Vagina (tissue), 2 donors: ENCODE results near the gene COL9A3. TPM values are rescaled to one million over a fixed set of nuclear protein-coding genes. Genes with fewer than 3 reads are reported as not detected.

ENCODE experiments used
- DNase-seq, 2 donors: peaks; one replicate each; pipeline ENCODE4 v3.0.0-alpha.2; 2017; ENCODE audit errors: extremely low spot score in 2 of 2
- H3K27ac ChIP-seq: fragments of 200-600 bp; sonication (generic); one replicate; pipeline ENCODE4 v1.5.1; 2019
- H3K27me3 ChIP-seq: fragments of 200-600 bp; sonication (generic); one replicate; pipeline ENCODE4 v1.5.1; 2019
- H3K36me3 ChIP-seq, 2 donors: fragments of 200-600 bp; sonication (generic); one replicate each; pipeline ENCODE4 v1.5.1; 2017 to 2019
- H3K4me1 ChIP-seq: fragments of 200-600 bp; sonication (generic); one replicate; pipeline ENCODE4 v1.5.1; 2019
- H3K4me3 ChIP-seq, 2 donors: fragments of 200-600 bp; sonication (generic); 1 replicate in 1 of 2; 2 replicates in 1 of 2; pipeline ENCODE4 v1.5.1; 2016 to 2019
- H3K9me3 ChIP-seq: fragments of 200-600 bp; sonication (generic); one replicate; pipeline ENCODE4 v1.5.1; 2019
- POLR2A ChIP-seq, 2 donors: fragments of 450-650 bp; IDR thresholded peaks; one replicate each; pipeline ENCODE4 v1.6.1; 2017; ENCODE audit warnings: antibody characterized with exemption in 2 of 2, mild to moderate bottlenecking in 2 of 2, moderate library complexity in 2 of 2
- POLR2AphosphoS5 ChIP-seq, 2 donors: sonication (generic); formaldehyde crosslinking; IDR thresholded peaks; one replicate each; pipeline ENCODE4 v1.9.0; 2017; ENCODE audit warnings: antibody characterized with exemption in 2 of 2, mild to moderate bottlenecking in 2 of 2, low read depth in 1 of 2; ENCODE audit not compliant: insufficient read depth in 1 of 2
- intact Hi-C: fragments of 100-400 bp; cut with DNase I; formaldehyde crosslinking; loops from one replicate; pipeline ENCODE4 v1.15.1; 2023
- total RNA-seq: library from RNA; depleted of rRNA; stranded (reverse); fragments of >200 nt; gene quantifications from one replicate; pipeline ENCODE4 v1.2.3, GENCODE V29; 2016
- TF ChIP-seq, protein P1 (sequence below), 3 experiments: fragments of 450-650 bp in 2 of 3; fragments of 200-600 bp in 1 of 3; sonication (generic) in 1 of 3; IDR thresholded peaks; one replicate each; pipeline ENCODE4 v1.5.1; 2017 to 2019; ENCODE audit warnings: antibody characterized with exemption in 3 of 3, mild to moderate bottlenecking in 2 of 3, moderate library complexity in 2 of 3

The COL9A3 gene
- 1.2 TPM for total RNA-seq

DNA sequence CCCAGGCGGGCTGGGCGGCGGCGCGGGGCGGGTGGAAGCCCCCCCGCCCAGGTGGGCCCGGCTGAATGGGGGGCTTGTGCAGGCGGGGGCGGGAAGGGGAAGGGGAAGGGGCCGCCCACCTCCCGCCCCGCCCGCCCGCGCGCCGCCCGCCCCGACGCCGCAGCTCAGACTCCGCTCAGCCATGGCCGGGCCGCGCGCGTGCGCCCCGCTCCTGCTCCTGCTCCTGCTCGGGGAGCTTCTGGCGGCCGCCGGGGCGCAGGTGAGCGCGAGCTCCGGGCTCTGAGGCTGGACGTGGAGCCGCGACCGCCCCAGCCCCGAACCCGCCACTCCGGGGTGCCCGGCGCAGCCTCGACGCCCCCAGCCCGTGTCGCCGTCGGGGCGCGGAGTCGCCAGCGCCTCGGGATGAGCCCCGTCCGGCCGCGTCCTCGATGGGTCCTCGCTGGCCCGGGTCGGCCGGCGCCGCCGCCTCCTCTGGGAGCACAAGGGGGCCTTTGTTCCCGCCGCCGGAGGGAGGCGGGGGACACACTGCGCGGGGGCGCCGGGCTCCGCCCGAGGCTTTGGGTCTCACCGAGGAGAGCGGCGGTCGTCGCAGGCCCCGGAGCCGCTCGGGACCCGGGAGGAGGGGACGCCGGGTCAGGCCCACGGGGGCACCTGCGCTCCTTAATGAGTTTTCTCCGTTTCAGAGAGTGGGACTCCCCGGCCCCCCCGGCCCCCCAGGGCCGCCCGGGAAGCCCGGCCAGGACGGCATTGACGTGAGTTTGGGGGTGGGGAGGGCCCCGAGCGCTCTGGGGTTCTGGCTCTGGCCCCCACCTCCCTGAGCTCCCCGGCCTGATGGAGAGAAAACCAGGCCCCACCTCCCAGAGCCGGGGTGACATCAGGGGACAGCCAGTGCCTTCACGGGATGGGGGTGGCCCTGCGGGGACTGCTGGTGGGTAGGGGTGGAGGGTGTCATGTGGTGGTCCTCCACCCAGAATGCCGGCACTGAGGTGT is at the start of gene COL9A3:
COL9A3 (plus strand) TSS at position 167 of the 990 bp plus-strand sequence; CDS start at position 182, 15 bp downstream.
- intact Hi-C loops, result loop anchor here (10.0 kb wide), 1 partner anchor 402 kb away; no protein-coding TSS in a partner anchor
- peaks cover 0 to 5% of the 10 kb centered on the region in 2 donors for H3K36me3 ChIP-seq
- no peaks in the 10 kb centered on the region for H3K9me3 ChIP-seq
- no peak for DNase-seq
- H3K4me1 ChIP-seq, result peaks cover 51% of the 10 kb centered on the region
- H3K27ac ChIP-seq, result no peak within 1 kb of the TSS
- peak within 1 kb of the TSS; percentile 32 to 41 for H3K4me3 ChIP-seq
- no peak for TF ChIP-seq POLR2A (IDR thresholded peaks at IDR 0.05)
- no peak for TF ChIP-seq POLR2AphosphoS5 (IDR thresholded peaks at IDR 0.05; ENCODE audit: insufficient read depth in 1 of 2, low read depth in 1 of 2)
- TF ChIP-seq, protein P1, sequence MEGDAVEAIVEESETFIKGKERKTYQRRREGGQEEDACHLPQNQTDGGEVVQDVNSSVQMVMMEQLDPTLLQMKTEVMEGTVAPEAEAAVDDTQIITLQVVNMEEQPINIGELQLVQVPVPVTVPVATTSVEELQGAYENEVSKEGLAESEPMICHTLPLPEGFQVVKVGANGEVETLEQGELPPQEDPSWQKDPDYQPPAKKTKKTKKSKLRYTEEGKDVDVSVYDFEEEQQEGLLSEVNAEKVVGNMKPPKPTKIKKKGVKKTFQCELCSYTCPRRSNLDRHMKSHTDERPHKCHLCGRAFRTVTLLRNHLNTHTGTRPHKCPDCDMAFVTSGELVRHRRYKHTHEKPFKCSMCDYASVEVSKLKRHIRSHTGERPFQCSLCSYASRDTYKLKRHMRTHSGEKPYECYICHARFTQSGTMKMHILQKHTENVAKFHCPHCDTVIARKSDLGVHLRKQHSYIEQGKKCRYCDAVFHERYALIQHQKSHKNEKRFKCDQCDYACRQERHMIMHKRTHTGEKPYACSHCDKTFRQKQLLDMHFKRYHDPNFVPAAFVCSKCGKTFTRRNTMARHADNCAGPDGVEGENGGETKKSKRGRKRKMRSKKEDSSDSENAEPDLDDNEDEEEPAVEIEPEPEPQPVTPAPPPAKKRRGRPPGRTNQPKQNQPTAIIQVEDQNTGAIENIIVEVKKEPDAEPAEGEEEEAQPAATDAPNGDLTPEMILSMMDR (IDR thresholded peaks at IDR 0.05), result no peak
- peaks cover 13% of the 10 kb centered on the region for H3K27me3 ChIP-seq

DNA sequence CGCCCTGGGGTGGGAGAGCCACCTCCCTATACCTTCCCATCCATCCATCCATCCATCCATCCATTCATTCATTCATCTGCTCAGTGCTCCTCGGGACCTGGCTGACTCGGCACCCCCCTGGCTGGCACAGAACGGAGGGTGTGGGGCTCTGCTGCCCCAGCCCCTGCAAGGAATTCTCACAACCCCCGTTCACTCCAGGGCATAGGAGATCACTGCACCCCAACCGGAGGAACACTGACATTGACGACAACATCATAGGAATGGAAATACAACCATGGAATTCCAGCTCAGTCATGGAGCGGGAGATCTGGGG is 48.7 kb upstream of the COL9A3 start:
- no peaks in the 10 kb centered on the region for H3K27me3 ChIP-seq
- intact Hi-C loops, result no loop called here

DNA sequence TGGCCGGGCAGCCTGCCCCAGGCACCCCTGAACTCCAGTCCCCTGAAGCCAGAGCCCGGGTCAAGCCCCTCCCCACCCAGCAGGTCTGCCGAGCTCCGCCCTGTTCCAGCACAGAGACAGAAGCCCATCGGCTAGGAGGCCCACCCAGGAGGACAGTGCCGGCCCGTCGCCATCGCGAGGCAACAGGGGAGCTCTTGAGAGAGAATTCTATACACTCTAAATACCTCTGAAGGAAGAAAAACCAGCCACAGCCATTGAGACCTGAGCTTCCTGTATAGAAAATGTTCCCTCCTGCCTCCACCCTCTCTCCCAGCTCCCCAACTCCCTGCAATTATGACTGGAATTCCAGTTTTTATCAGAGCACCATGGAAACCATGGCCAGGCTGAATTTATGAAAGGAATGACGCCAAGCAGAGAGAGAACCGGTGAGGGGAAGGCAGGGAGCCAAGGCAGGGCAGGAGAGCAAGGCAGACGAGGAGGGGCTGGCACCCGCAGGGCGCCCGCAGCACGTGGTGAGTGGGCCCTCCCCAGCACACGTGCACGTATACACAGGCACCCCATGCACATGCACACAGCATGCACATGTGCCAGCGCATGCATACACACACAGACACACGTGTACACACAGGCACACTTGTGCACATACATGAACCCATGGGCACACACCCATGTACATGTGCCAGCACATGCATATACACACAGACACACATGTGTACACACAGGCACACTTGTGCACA is 48.1 kb upstream of the COL9A3 start:
- Histone ChIP-seq H3K27me3 (no peaks in the 10 kb centered on the region), H3K9me3 (no peaks in the 10 kb centered on the region), H3K4me1 (peaks cover 8% of the 10 kb centered on the region), H3K27ac (no peak overlapping the region), H3K36me3 (no peaks in the 10 kb centered on the region), H3K4me3 (no peak overlapping the region)
- TF ChIP-seq POLR2AphosphoS5 (IDR thresholded peaks at IDR 0.05; ENCODE audit: insufficient read depth in 1 of 2, low read depth in 1 of 2), result no peak
- TF ChIP-seq POLR2A (IDR thresholded peaks at IDR 0.05), result no peak
- TF ChIP-seq, protein P1 (IDR thresholded peaks at IDR 0.05), result no peak
- DNase-seq, result no peak
- intact Hi-C loops, result no loop called here

More for the DNA sequence above, 48.7 kb upstream of the COL9A3 start:
- H3K4me3 ChIP-seq, result no peak overlapping the region
- no peaks in the 10 kb centered on the region for H3K9me3 ChIP-seq
- no peak overlapping the region for H3K27ac ChIP-seq
- TF ChIP-seq POLR2AphosphoS5 (IDR thresholded peaks at IDR 0.05; ENCODE audit: insufficient read depth in 1 of 2, low read depth in 1 of 2) (no peak), POLR2A (IDR thresholded peaks at IDR 0.05) (no peak)
- TF ChIP-seq, protein P1 (IDR thresholded peaks at IDR 0.05), result no peak
- no peaks in the 10 kb centered on the region for H3K36me3 ChIP-seq
- no peak for DNase-seq
- peaks cover 8% of the 10 kb centered on the region for H3K4me1 ChIP-seq

DNA sequence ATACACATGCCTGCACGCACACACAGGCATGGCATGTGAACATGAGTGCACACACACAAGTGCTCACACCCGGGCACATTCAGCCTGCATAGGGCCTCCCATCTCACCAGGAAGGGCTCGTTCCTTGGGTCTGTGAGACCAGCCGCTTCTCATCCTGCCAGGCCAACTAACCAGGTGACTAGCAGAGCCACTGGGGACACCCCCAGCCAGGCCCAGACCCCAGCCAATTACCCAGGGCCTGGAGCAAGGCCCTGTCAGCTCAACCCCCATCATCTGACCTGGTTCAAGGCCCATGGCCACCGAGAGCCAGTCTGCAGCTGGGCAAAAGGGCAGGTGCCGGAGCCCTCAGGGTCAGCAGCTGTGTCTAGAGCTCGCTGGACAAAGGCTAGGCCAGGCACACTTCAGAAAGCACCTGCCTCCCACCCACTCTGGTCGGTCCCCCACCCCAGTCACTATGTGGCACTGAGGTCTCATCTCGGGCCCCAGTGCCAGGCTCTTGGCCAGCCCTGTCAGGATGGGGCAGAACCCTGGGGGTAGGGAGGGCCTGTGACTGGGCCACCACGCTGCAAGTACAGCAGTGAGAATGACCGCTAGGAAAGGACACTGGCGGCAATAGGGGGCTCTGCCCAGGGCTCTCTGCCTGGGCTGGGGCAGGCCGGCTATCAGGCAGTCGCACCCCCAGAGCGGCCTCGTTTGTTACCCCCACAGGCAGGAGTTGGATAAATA is 47.3 kb upstream of the COL9A3 start:
- DNase-seq, result no peak
- H3K4me1 ChIP-seq, result peaks cover 8% of the 10 kb centered on the region
- H3K36me3 ChIP-seq, result no peaks in the 10 kb centered on the region
- no peak overlapping the region for H3K4me3 ChIP-seq
- intact Hi-C loops, result no loop called here
- no peaks in the 10 kb centered on the region for H3K9me3 ChIP-seq
- H3K27ac ChIP-seq, result no peak overlapping the region
- no peaks in the 10 kb centered on the region for H3K27me3 ChIP-seq
- TF ChIP-seq, protein P1 (IDR thresholded peaks at IDR 0.05), result no peak
- TF ChIP-seq POLR2AphosphoS5 (IDR thresholded peaks at IDR 0.05; ENCODE audit: insufficient read depth in 1 of 2, low read depth in 1 of 2), result no peak
- no peak for TF ChIP-seq POLR2A (IDR thresholded peaks at IDR 0.05)
